ENCODE results near the gene OMD.
A peak's percentile ranks its signal among the peaks of the same experiment; 100 is the strongest.

OMD gene

GRCh38 chr9:92408747-92409478, 15.4 kb downstream of the OMD start:
- DNase-seq: no peak

GRCh38 chr9:92407818-92408217, 16.5 kb downstream of the OMD start:
- DNase-seq: no peak

- peak; percentile 84 to 87 for DNase-seq
Measured at GRCh38 chr9:92406477-92406876, 17.8 kb downstream of the OMD start.

GRCh38 chr9:92405818-92406217, 18.5 kb downstream of the OMD start:
- DNase-seq: no peak

GRCh38 chr9:92404042-92404836, 20.0 kb downstream of the OMD start, which contains the start of gene OGN:
TSS of gene OGN (minus strand) at chr9:92404578. CDS start at chr9:92403407, 1,171 bp downstream.
- DNase-seq: no peak

- DNase-seq: no peak
Measured at GRCh38 chr9:92402826-92403745, 21.2 kb downstream of the OMD start.

GRCh38 chr9:92402360-92402759, 21.9 kb downstream of the OMD start:
- no peak for DNase-seq

GRCh38 chr9:92397853-92398252, 26.4 kb downstream of the OMD start:
- DNase-seq: no peak

- DNase-seq: no peak
Measured at GRCh38 chr9:92395617-92396016, 28.7 kb downstream of the OMD start.

- no peak for DNase-seq
Measured at GRCh38 chr9:92393686-92394085, 30.6 kb downstream of the OMD start.

GRCh38 chr9:92392690-92393089, 31.6 kb downstream of the OMD start:
- peak in 1 of 2 donors; percentile 12 for DNase-seq

- no peak for DNase-seq
Measured at GRCh38 chr9:92385953-92386352, 38.3 kb downstream of the OMD start.

- DNase-seq: no peak
Measured at GRCh38 chr9:92385477-92385876, 38.8 kb downstream of the OMD start.

GRCh38 chr9:92385001-92385400, 39.3 kb downstream of the OMD start:
- no peak for DNase-seq

- no peak for DNase-seq
Measured at GRCh38 chr9:92384375-92384774, 39.9 kb downstream of the OMD start.

GRCh38 chr9:92381775-92382174, 42.5 kb downstream of the OMD start:
- no peak for DNase-seq

- no peak for DNase-seq
Measured at GRCh38 chr9:92380603-92381002, 43.7 kb downstream of the OMD start.

- no peak for DNase-seq
Measured at GRCh38 chr9:92378865-92379560, 45.3 kb downstream of the OMD start.

GRCh38 chr9:92377876-92378275, 46.4 kb downstream of the OMD start:
- no peak for DNase-seq

- no peak for DNase-seq
Measured at GRCh38 chr9:92373167-92373566, 51.1 kb downstream of the OMD start.

GRCh38 chr9:92369075-92369474, 55.2 kb downstream of the OMD start:
- no peak for DNase-seq

All from inflammatory macrophage treated with lipopolysaccharide for 1 hour (primary cell).